ENCODE measurements around the gene THUMPD3.

DNA sequence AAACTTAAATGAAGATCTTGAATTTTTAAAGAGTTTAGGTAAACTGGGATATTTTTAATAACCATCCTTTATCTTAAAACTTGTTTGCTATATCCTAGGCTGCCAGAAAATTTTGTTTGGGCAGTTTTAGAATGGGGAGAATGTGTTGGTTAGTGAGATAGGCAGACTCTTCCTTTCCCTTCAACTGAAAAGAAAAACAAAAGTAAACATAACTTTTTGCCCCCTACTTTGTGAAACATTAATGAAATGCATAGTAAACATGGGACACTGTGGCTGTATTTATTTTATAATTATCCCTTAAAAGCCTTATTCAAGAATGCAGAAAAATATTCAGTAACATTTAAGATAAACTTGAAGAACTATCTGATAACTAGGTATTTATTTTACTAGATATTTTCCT is 65.6 kb downstream of the THUMPD3 start:
- TF ChIP-seq CTCF (conservative IDR thresholded peaks at IDR 0.05; ENCODE audit: low read length) (no peak), EZH2phosphoT487 (IDR thresholded peaks at IDR 0.05; ENCODE audit: borderline replicate concordance) (no peak)
